PC-9 (cell line): ENCODE data around the gene STAP2. TPM values are rescaled to one million over a fixed set of nuclear protein-coding genes. Genes with fewer than 3 reads are reported as not detected.

Experiments used
- BruUV-seq: library from RNA; stranded (reverse); fragments of 400-500 nt; replicated peaks from 2 replicates; lab custom pipeline; 2021; lab: Mats Ljungman, UMichigan
- CTCF ChIA-PET: fragments of 300-600 bp; sonication (Branson Sonifier 250); formaldehyde crosslinking; loops from one replicate; lab custom pipeline; 2022; ENCODE audit warnings: antibody characterized with exemption; lab: Charles Lee
- POLR2A ChIA-PET: fragments of 300-600 bp; sonication (Branson Sonifier 250); formaldehyde crosslinking; loops from one replicate; lab custom pipeline; 2022; ENCODE audit warnings: antibody characterized with exemption; ENCODE audit not compliant: unreplicated experiment; lab: Charles Lee
- DNase-seq, 2 experiments: peaks; one replicate each; pipeline versions ENCODE4 v3.0.0 to v3.0.0-alpha.2; 2015 to 2022; ENCODE audit warnings: mixed read lengths in 1 of 2
- H2AFZ ChIP-seq: fragments of 200-600 bp; sonication (generic); 2 replicates; pipeline ENCODE4 v1.8.1; 2017; ENCODE audit warnings: antibody characterized with exemption
- H3F3A ChIP-seq: fragments of 200-600 bp; sonication (generic); 2 replicates; pipeline ENCODE4 v1.8.1; 2017; ENCODE audit warnings: antibody characterized with exemption, mild to moderate bottlenecking, low read depth; ENCODE audit not compliant: insufficient read depth
- H3K27ac ChIP-seq: fragments of 200-600 bp; sonication (generic); 2 replicates; pipeline ENCODE4 v1.6.1; 2016; ENCODE audit warnings: mixed run types
- H3K27me3 ChIP-seq: fragments of 200-600 bp; sonication (generic); 2 replicates; pipeline ENCODE4 v1.6.1; 2016; ENCODE audit warnings: low read depth, mixed run types; ENCODE audit not compliant: insufficient read depth
- H3K36me3 ChIP-seq: fragments of 200-600 bp; sonication (generic); 2 replicates; pipeline ENCODE4 v1.6.1; 2016; ENCODE audit warnings: low read depth, mixed run types
- H3K4me1 ChIP-seq: fragments of 200-600 bp; sonication (generic); replicated peaks from 2 replicates; pipeline ENCODE4 v1.6.1; 2016; ENCODE audit warnings: mixed run types; ENCODE audit not compliant: insufficient read depth
- H3K4me2 ChIP-seq: fragments of 200-600 bp; sonication (generic); 2 replicates; pipeline ENCODE4 v1.6.1; 2017; ENCODE audit warnings: mixed run types
- H3K4me3 ChIP-seq: fragments of 200-600 bp; sonication (generic); 2 replicates; pipeline ENCODE4 v1.6.1; 2016; ENCODE audit warnings: mixed run types
- H3K79me2 ChIP-seq: fragments of 200-600 bp; sonication (generic); 2 replicates; pipeline ENCODE4 v1.6.1; 2017; ENCODE audit warnings: low read depth, mixed run types
- H3K9me2 ChIP-seq: fragments of 200-600 bp; sonication (generic); 2 replicates; pipeline ENCODE4 v1.8.1; 2017; ENCODE audit warnings: mild to moderate bottlenecking; ENCODE audit not compliant: insufficient read depth
- H3K9me3 ChIP-seq: fragments of 200-600 bp; sonication (generic); 2 replicates; pipeline ENCODE4 v1.8.1; 2016; ENCODE audit warnings: low read depth; ENCODE audit not compliant: insufficient read depth
- H4K20me1 ChIP-seq: fragments of 200-600 bp; sonication (generic); 2 replicates; pipeline ENCODE4 v1.8.1; 2017; ENCODE audit not compliant: insufficient read depth
- EZH2 ChIP-seq: fragments of 200-600 bp; sonication (generic); IDR thresholded peaks from 2 replicates; pipeline ENCODE4 v1.8.0; 2017; ENCODE audit warnings: antibody characterized with exemption, low read depth
- intact Hi-C: fragments of 100-400 bp; cut with micrococcal nuclease; formaldehyde crosslinking; loops from one replicate; pipeline ENCODE4 v1.10.0; 2022; ENCODE audit not compliant: unreplicated experiment
- total RNA-seq: library from RNA; stranded (reverse); gene quantifications from 2 replicates; pipeline ENCODE4 v1.2.3, GENCODE V29; 2021
- TF ChIP-seq, protein P1 (sequence below): fragments of 200-600 bp; sonication (generic); conservative IDR thresholded peaks from 2 replicates; pipeline ENCODE4 v1.6.1; 2017; ENCODE audit warnings: mixed run types, antibody characterized with exemption, mild to moderate bottlenecking, moderate library complexity

STAP2 gene
- total RNA-seq, 1 experiment from 2014 or later = 29.8 TPM

DNA sequence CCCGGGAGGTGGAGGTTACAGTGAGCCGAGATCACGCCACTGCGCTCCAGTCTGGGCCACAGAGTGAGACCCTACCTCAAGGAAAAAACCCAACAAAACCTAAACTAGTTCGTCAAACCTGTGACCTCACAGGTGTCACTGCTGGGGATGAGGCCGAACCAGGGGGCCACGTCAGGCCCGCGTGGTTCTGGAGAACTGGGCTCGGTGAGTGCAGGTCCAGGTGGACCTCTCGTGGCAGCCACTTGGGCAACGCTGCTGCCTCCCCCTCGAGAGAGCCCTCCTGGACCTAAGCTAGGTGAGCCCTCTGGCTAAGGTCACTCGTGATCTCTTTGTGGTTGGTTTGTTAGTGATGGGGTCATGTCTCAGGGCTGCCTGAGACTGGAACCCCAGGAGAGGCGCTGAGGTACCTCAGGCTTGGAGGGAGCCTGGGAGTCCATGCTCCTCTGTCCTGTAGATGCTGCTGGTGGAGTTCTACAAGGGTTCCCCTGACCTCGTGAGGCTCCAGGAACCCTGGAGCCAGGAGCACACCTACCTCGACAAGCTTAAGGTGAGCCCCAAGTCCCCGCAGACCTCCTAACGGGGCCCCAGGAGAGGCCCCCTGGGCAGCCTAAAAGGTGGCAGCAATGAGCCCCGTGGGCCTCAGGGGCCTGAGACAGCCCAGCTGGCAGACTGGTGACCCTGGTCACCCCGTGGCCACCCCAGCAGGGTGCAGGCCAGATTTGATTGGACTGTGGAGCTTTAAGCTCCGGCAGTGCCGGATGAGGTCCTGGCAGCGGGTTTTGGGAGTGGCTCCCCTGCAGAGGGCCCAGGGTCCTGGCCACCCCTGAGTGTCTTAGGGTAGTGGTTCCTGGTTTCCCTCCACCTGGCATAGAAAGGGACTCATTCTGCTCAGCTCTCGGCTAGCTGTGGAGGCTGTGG lies 20.3 kb upstream of the STAP2 start:
- POLR2A ChIA-PET = no interaction called here
- Histone ChIP-seq H3F3A (no peaks in the 10 kb centered on the region), H2AFZ (no peak overlapping the region), H3K4me1 (no peaks in the 10 kb centered on the region), H4K20me1 (no peaks in the 10 kb centered on the region), H3K4me2 (no peak overlapping the region), H3K36me3 (no peaks in the 10 kb centered on the region), H3K79me2 (no peaks in the 10 kb centered on the region), H3K27me3 (no peaks in the 10 kb centered on the region), H3K4me3 (no peak overlapping the region), H3K9me3 (no peaks in the 10 kb centered on the region), H3K27ac (no peak overlapping the region), H3K9me2 (no peaks in the 10 kb centered on the region)
- CTCF ChIA-PET = no interaction called here
- no TSS peak for BruUV-seq
- intact Hi-C loops = no loop called here
- TF ChIP-seq, protein P1, sequence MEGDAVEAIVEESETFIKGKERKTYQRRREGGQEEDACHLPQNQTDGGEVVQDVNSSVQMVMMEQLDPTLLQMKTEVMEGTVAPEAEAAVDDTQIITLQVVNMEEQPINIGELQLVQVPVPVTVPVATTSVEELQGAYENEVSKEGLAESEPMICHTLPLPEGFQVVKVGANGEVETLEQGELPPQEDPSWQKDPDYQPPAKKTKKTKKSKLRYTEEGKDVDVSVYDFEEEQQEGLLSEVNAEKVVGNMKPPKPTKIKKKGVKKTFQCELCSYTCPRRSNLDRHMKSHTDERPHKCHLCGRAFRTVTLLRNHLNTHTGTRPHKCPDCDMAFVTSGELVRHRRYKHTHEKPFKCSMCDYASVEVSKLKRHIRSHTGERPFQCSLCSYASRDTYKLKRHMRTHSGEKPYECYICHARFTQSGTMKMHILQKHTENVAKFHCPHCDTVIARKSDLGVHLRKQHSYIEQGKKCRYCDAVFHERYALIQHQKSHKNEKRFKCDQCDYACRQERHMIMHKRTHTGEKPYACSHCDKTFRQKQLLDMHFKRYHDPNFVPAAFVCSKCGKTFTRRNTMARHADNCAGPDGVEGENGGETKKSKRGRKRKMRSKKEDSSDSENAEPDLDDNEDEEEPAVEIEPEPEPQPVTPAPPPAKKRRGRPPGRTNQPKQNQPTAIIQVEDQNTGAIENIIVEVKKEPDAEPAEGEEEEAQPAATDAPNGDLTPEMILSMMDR = no peak
- TF ChIP-seq EZH2 = no peak
- no peak for DNase-seq

DNA sequence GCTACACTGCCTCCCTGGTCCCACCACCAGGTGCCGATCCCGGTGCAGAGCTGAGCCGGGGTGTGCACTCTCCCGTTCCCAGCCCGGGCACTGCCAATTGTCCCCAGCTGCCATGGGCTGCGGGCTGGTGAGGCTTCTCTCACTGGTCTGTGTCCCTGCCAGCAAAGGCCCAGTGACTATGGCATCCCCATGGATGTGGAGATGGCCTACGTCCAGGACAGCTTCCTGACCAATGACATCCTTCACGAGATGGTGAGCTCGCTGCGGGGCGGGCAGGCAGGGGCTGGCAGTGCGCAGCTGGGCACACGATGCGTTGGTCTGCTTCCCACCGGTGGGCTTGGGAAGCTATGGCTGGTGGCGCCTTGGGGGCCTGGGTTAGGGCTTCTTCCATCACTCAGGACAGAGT lies 19.3 kb upstream of the STAP2 start:
- no TSS peak for BruUV-seq
- Histone ChIP-seq H3K4me3 (no peak overlapping the region), H2AFZ (no peak overlapping the region), H3K27me3 (no peaks in the 10 kb centered on the region), H3K4me1 (no peaks in the 10 kb centered on the region), H3F3A (no peaks in the 10 kb centered on the region), H3K36me3 (no peaks in the 10 kb centered on the region), H3K79me2 (no peaks in the 10 kb centered on the region), H3K4me2 (no peak overlapping the region), H3K9me3 (no peaks in the 10 kb centered on the region), H3K27ac (no peak overlapping the region), H4K20me1 (no peaks in the 10 kb centered on the region), H3K9me2 (no peaks in the 10 kb centered on the region)
- ChIA-PET CTCF (no interaction called here), POLR2A (no interaction called here)
- intact Hi-C loops = no loop called here
- DNase-seq = no peak
- TF ChIP-seq, protein P1 = no peak
- TF ChIP-seq EZH2 = no peak

DNA sequence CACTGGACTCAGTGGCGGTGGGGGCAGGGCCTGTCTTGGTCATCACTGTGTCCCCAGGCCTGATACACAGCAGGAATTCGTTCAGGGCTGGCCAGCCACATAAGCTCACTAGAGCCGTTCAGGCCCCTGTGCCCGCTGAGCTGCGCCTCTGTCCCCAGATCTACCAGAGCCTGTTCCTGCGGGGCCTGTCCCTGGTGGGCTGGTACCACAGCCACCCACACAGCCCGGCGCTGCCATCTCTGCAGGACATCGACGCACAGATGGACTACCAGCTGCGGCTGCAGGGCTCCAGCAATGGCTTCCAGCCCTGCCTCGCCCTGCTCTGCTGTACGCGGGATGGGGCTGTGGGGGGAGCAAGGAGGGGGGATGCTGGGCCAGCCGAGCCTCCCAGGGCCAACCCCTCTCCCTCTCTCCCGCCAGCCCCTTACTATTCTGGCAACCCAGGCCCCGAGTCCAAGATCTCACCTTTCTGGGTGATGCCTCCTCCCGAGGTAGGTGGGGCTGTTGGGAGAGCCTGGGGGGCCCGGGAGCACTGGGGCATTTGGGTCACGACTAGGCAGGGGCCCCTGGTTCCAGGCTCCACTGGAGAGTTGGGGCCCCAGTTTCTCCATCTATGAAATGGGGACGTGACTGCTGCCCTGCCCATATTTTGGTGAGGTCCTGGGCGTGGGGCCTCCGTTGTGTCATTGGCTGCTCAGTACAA lies 18.6 kb upstream of the STAP2 start:
- H3K4me3 ChIP-seq = no peak overlapping the region
- no peaks in the 10 kb centered on the region for H3K9me2 ChIP-seq
- no peaks in the 10 kb centered on the region for H3K36me3 ChIP-seq
- H3F3A ChIP-seq = peaks cover 1% of the 10 kb centered on the region; the same call in 1 of the 2 replicates
- intact Hi-C loops = no loop called here
- H2AFZ ChIP-seq = no peak overlapping the region
- no peak for DNase-seq
- no peaks in the 10 kb centered on the region for H3K79me2 ChIP-seq
- ChIA-PET POLR2A (no interaction called here), CTCF (no interaction called here)
- H4K20me1 ChIP-seq = no peaks in the 10 kb centered on the region
- H3K27ac ChIP-seq = no peak overlapping the region
- no peaks in the 10 kb centered on the region for H3K27me3 ChIP-seq
- TF ChIP-seq, protein P1 = no peak
- TF ChIP-seq EZH2 = no peak
- H3K4me2 ChIP-seq = no peak overlapping the region
- H3K9me3 ChIP-seq = no peaks in the 10 kb centered on the region
- BruUV-seq = no TSS peak
- no peaks in the 10 kb centered on the region for H3K4me1 ChIP-seq
